ENCODE measurements around the gene EFS.

The EFS gene

DNA sequence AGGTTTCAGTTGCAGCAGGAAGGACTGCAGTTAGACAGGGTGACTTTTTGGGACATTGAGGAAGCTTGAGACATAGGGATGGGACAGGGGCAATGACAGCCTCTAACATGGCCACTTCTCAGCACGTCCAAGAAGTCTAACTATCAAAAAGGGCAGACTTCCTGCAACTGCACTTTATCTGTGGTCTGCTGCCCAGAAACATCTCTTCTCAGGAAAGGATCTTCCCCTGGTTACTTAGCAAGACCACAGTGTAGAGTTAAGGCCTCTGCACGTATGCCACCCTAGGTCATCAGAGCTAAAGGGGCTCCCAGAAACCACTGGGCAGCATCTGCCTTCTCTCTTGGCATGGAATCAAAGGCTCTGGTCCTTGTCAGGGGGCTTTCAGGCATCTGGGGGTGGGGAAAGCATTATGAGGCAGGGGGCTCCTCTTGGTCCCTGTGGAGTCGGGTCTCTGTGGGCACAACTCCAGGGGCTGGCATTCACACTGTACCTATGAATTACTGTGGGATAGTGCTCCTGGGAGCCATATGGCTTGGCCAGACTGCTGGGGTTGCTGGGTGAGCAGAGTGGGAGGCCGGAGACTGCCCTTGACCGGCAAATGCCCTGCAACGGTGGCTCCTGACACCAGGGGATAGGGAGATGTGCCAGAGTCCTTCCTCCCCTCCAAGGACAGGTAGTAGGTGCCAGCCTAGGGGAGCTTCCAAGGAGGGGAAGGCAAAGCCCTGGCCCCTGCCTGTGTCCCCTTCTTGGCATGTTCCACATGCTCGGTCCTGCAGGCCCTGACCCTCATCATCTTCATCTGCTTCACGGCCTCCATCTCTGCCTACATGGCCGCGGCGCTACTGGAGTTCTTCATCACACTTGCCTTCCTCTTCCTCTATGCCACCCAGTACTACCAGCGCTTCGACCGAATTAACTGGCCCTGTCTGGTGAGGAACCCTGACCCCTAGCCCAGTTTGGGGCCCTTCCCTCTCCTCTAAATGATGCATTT lies 12.9 kb upstream of the EFS start:
- DNase-seq, result no peak

GRCh38 chr14:23377198-23377550 lies 12.2 kb upstream of the EFS start:
- DNase-seq, result no peak

- DNase-seq, result no peak
These were observed 11.7 kb upstream of the EFS start, which contains the start of gene CMTM5 for GRCh38 chr14:23376482-23377197. CMTM5 (plus strand) TSS chr14:23377046; CDS start chr14:23377252, 206 bp downstream.

DNA sequence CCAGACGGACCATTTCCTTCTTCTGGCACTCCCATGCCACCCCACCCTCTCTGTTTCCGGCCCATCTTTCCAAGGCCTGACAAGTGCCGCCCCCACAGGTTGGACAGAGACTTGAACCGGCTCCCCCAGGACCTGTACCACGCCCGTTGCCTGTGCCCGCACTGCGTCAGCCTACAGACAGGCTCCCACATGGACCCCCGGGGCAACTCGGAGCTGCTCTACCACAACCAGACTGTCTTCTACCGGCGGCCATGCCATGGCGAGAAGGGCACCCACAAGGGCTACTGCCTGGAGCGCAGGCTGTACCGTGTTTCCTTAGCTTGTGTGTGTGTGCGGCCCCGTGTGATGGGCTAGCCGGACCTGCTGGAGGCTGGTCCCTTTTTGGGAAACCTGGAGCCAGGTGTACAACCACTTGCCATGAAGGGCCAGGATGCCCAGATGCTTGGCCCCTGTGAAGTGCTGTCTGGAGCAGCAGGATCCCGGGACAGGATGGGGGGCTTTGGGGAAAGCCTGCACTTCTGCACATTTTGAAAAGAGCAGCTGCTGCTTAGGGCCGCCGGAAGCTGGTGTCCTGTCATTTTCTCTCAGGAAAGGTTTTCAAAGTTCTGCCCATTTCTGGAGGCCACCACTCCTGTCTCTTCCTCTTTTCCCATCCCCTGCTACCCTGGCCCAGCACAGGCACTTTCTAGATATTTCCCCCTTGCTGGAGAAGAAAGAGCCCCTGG lies 10.7 kb upstream of the EFS start:
- DNase-seq, result no peak

DNA sequence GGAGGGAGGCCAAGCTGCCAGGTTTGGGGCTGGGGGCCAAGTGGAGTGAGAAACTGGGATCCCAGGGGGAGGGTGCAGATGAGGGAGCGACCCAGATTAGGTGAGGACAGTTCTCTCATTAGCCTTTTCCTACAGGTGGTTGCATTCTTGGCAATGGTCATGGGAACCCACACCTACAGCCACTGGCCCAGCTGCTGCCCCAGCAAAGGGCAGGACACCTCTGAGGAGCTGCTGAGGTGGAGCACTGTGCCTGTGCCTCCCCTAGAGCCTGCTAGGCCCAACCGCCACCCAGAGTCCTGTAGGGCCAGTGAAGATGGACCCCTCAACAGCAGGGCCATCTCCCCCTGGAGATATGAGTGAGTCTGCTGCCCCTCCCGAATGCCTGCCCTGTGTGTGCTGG lies 8.1 kb upstream of the EFS start:
- DNase-seq, result no peak

- no peak for DNase-seq
These were observed 7.5 kb upstream of the EFS start, which contains the start of gene IL25 for GRCh38 chr14:23372509-23372908. IL25 (plus strand) TSS chr14:23372809.

GRCh38 chr14:23371865-23372264 lies 6.9 kb upstream of the EFS start:
- no peak for DNase-seq

GRCh38 chr14:23370221-23370620 lies 5.2 kb upstream of the EFS start:
- DNase-seq, result no peak

DNA sequence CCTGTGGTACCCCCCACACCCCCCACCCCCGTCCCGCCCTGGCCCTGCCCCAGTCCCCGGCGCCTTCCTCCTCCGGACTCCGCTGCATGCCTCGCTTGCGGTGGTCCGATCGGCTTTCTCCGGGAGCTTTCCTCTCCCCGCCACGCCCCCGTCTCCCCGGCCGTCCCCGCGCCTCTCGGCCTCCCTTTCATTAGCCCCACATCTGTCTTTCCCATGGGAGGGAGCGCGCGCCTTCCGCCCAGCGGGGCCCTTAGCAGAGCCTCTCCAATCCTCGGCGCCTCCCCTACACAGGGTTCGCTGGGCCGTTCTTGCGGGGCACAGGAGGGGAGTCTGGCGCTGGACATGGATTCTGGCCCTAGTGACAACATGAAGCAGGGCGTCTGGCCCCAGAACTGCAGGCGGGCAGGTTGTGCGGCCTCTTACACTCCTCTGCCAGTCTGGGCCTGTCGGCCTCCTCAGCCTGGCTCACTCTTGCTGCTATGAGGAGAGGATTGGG lies 1.5 kb upstream of the EFS start:
- no peak for DNase-seq

GRCh38 chr14:23365732-23366425 lies 907 bp upstream of the EFS start:
- no peak for DNase-seq

GRCh38 chr14:23364164-23365035 lies 572 bp downstream of the EFS start:
- no peak for DNase-seq

- no peak for DNase-seq
These were observed 2.8 kb downstream of the EFS start for GRCh38 chr14:23362200-23362599.

DNA sequence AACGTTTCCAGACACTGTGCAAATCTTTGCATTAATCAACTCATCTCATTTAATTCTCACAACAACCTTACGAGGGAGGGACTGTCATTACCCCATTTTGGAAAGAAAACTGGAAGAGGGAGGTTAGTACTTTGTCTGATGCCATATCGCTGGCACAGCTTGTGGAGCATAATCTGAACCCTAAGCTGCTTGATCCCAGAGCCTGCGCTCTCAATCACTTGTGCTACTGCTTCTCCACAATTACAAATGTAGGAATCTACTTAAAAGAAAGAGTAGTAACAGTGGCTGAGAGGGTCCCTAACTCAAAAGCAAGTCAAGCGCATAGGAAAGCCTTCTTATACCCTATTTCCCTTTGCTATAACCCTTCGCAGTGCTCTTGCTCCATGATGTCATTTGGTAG lies 3.2 kb downstream of the EFS start:
- no peak for DNase-seq

DNA sequence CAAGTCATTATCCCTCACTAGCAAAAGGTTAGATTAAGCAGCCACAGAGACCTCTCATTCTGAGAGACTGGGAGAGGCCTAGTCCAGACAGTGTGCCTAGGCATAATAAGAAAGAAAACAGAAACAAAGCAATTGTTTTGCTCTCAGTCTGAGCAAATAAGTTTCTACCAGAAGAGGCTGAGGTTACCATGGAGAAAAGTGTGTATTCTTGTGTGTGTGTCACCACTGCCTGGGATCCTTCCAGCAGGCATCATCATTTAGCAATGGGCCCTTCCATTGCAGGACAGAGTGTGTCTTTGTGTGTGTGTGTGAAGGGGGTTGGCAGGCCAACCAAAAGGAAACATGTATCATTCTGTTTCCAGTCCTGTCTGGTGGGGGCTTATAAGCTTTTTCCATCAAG lies 3.7 kb downstream of the EFS start:
- DNase-seq, result no peak

DNA sequence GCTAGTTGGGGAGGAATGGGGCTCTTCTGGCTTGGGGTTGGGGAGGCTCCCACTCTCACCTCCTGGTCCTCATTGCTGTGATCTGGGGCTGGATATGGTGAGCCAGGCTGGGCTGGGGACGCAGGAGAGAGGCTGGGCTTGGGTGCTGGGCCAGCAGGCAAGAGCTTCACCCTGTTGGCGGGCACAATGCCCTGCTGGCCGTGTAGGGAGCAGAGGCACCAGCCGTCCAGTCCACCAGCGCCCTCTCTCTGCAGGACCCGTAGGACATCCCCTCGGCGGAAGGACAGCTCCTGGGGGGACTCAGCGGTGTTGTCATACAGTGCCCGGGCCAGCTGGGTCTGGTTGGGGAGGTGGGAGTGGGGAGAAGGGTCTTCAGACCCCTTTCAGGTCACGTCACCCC lies 4.5 kb downstream of the EFS start:
- DNase-seq, result peak in 1 of 2 donors; percentile 5

- DNase-seq, result no peak
These were observed 5.1 kb downstream of the EFS start for GRCh38 chr14:23359722-23360447.

DNA sequence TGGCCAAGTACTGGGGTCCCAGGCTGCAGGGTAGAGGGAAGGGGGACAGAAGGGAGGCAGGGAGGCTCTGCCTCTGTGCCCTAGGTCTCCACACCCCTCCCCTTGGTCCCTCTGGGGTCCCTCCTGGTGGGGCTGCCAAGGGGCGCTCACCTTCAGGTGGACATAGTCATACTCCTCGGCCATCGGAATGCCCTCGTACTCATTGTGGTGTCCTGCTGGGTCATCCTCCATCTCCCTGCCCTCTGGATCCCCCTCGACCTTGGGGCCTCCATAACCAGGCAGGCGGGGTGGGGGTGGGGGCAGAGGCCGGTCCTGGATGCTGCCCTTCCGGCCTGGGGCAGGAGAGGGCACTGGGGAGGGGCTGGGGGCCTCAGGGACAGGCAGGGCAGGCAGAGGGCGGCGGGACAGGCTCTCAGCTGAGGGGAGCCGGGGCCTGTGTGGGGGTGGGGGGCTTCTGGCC lies 5.8 kb downstream of the EFS start:
- no peak for DNase-seq

DNA sequence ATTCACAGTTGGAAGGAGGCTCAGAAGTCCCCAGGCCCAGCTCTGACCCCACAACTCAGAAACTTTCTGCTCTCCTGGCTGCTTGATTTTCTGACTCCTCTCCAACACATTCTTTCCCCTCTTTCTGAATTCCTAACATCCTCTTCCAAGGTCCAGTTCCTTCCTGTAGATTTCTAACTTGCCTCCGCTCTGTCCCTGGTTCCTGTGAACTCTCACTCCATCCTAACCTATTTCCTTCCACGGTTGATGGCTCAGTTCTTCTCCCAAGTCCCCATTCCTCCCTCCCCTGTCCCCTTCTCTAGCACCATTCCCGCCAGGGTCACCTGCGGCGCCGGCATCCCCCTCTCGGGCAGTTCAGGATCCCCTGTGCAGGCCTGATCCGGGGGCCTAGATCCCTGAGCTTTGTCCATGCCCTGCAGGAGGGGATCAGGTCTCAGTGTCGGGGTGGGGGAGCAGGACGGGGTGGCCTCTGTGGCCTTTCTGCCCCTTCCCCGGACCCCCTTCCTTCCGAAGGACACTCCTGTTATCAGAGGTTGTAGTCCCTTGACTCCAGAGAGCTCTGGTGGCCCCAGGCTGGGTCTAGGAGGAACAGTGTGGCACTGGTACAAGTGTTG lies 6.3 kb downstream of the EFS start:
- DNase-seq, result no peak

DNA sequence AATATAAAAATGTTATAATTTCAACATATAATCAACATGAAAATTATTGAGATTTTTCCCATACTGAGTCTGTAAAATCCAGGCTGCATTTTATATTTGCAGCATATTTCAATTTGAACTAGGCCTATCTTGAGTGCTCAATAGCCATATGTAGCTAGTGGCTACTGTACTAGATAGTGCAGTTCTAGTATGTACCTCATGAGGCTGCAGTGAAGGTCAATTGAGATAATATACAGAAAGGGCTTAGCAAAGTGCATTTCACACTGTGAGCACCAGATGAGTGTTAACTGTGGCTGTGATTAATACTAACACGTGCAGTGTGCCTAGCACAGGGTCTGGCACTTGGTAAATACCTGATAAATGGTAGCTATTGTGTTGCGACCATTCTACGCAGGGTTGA lies 6.9 kb downstream of the EFS start:
- DNase-seq, result no peak

DNA sequence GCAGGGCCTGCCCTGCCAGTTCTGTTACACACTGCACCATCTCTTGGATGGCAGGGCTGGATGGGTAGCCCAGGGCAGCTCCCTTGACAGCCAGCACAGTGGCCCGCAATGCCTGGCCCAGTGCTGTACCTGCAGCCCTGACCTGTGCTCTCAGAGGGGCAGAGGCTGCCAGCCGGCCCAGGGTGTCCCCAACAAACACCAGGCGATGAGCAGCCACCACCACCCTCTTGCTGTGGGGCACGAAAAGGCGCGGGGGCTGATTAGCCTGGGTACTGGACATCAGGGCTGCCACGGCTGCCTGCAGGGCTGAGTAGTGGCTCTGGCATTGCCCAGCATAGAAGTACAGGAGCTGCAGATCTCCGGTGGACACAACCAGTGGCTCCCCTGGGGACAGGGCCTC lies 7.7 kb downstream of the EFS start:
- no peak for DNase-seq

Measured in bone marrow (tissue), 2 donors.